H9 (cell line): ENCODE data around the gene ZBTB17. TPM values are rescaled to one million over a fixed set of nuclear protein-coding genes. Genes with fewer than 3 reads are reported as not detected.

ENCODE experiments used
- DNase-seq: peaks from one replicate; pipeline ENCODE4 v3.0.0-alpha.2; 2017
- H2AFZ ChIP-seq: one replicate; pipeline ENCODE4 v1.6.1; 2013; ENCODE audit warnings: mild to moderate bottlenecking, low read length, control low read depth, moderate library complexity
- H2AK5ac ChIP-seq: 2 replicates; pipeline ENCODE4 v1.6.1; 2013; ENCODE audit warnings: low read length, control low read depth, mixed read lengths; ENCODE audit not compliant: insufficient read length
- H2BK120ac ChIP-seq: one replicate; pipeline ENCODE4 v1.6.1; 2013; ENCODE audit warnings: low read depth, mild to moderate bottlenecking, low read length, control low read depth, inconsistent platforms; ENCODE audit not compliant: poor library complexity, severe bottlenecking
- H2BK12ac ChIP-seq: 2 replicates; pipeline ENCODE4 v1.6.1; 2013; ENCODE audit warnings: low read length, control low read depth, mixed read lengths, low read depth; ENCODE audit not compliant: insufficient read length
- H2BK15ac ChIP-seq: 2 replicates; pipeline ENCODE4 v1.6.1; 2013; ENCODE audit warnings: low read depth, low read length, control low read depth
- H2BK20ac ChIP-seq: one replicate; pipeline ENCODE4 v1.6.1; 2013; ENCODE audit warnings: low read depth, mild to moderate bottlenecking, low read length, control low read depth, inconsistent platforms; ENCODE audit not compliant: poor library complexity, severe bottlenecking
- H2BK5ac ChIP-seq: 2 replicates; pipeline ENCODE4 v1.6.1; 2013; ENCODE audit warnings: low read length, control low read depth, mixed read lengths; ENCODE audit not compliant: insufficient read length
- H3K14ac ChIP-seq: 2 replicates; pipeline ENCODE4 v1.6.1; 2013; ENCODE audit warnings: low read length, control low read depth; ENCODE audit not compliant: insufficient read depth
- H3K18ac ChIP-seq: 2 replicates; pipeline ENCODE4 v1.6.1; 2013; ENCODE audit warnings: low read depth, mild to moderate bottlenecking, mixed read lengths, low read length, control low read depth; ENCODE audit not compliant: insufficient read length
- H3K23ac ChIP-seq: 2 replicates; pipeline ENCODE4 v1.6.1; 2013; ENCODE audit warnings: low read length, control low read depth, mixed read lengths, low read depth; ENCODE audit not compliant: insufficient read length
- H3K23me2 ChIP-seq: 2 replicates; pipeline ENCODE4 v1.6.1; 2013; ENCODE audit warnings: low read depth, mild to moderate bottlenecking, mixed read lengths, low read length, control low read depth; ENCODE audit not compliant: insufficient read length, poor library complexity, severe bottlenecking
- H3K27ac ChIP-seq: 2 replicates; pipeline ENCODE4 v1.5.1; 2013; ENCODE audit warnings: low read length, control low read depth, mixed read lengths, low read depth; ENCODE audit not compliant: insufficient read length
- H3K27me3 ChIP-seq: 2 replicates; pipeline ENCODE4 v1.6.1; 2013; ENCODE audit warnings: low read length, control low read depth, inconsistent platforms; ENCODE audit not compliant: insufficient read depth
- H3K4ac ChIP-seq: 2 replicates; pipeline ENCODE4 v1.6.1; 2013; ENCODE audit warnings: low read depth, mild to moderate bottlenecking, control low read depth, inconsistent platforms, low read length, moderate library complexity
- H3K4me1 ChIP-seq: 2 replicates; pipeline ENCODE4 v1.6.1; 2013; ENCODE audit warnings: low read length, control low read depth, inconsistent platforms; ENCODE audit not compliant: insufficient read depth
- H3K4me2 ChIP-seq: 2 replicates; pipeline ENCODE4 v1.6.1; 2013; ENCODE audit warnings: low read length, control low read depth, mixed read lengths; ENCODE audit not compliant: insufficient read length, insufficient read depth
- H3K56ac ChIP-seq: 2 replicates; pipeline ENCODE4 v1.6.1; 2013; ENCODE audit warnings: low read depth, mild to moderate bottlenecking, mixed read lengths, low read length, control low read depth; ENCODE audit not compliant: insufficient read length
- H3K79me1 ChIP-seq: 2 replicates; pipeline ENCODE4 v1.6.1; 2013; ENCODE audit warnings: low read depth, mild to moderate bottlenecking, moderate library complexity, low read length, control low read depth, inconsistent platforms; ENCODE audit not compliant: insufficient read depth, poor library complexity, severe bottlenecking
- H3K79me2 ChIP-seq: 2 replicates; pipeline ENCODE4 v1.6.1; 2013; ENCODE audit warnings: low read length, control low read depth, inconsistent platforms; ENCODE audit not compliant: insufficient read depth
- H3K9ac ChIP-seq: 2 replicates; pipeline ENCODE4 v1.6.1; 2013; ENCODE audit warnings: low read length, control low read depth, mixed read lengths; ENCODE audit not compliant: insufficient read length; ENCODE audit errors: extremely low read depth
- H3K9me3 ChIP-seq: one replicate; pipeline ENCODE4 v1.6.1; 2013; ENCODE audit warnings: low read depth, low read length, inconsistent platforms; ENCODE audit not compliant: control insufficient read depth
- H3T11ph ChIP-seq: one replicate; pipeline ENCODE4 v1.6.1; 2013; ENCODE audit warnings: mild to moderate bottlenecking, low read length, control low read depth, inconsistent platforms
- H4K20me1 ChIP-seq: one replicate; pipeline ENCODE4 v1.6.1; 2013; ENCODE audit not compliant: control insufficient read depth, insufficient read length, insufficient read depth
- H4K5ac ChIP-seq: 2 replicates; pipeline ENCODE4 v1.6.1; 2013; ENCODE audit warnings: low read depth, mild to moderate bottlenecking, mixed read lengths, low read length, control low read depth; ENCODE audit not compliant: insufficient read length
- H4K8ac ChIP-seq: replicated peaks from 2 replicates; pipeline ENCODE4 v1.6.1; 2013; ENCODE audit warnings: low read length, control low read depth, mixed read lengths, low read depth; ENCODE audit not compliant: insufficient read length
- H4K91ac ChIP-seq: 2 replicates; pipeline ENCODE4 v1.6.1; 2013; ENCODE audit warnings: low read depth, mild to moderate bottlenecking, moderate library complexity, mixed read lengths, low read length, control low read depth; ENCODE audit not compliant: insufficient read length
- H3K27ac Mint-ChIP-seq, 3 experiments: 2 replicates in 2 of 3; 3 replicates in 1 of 3; pipeline ENCODE4 v1.8.0; 2020 to 2021; ENCODE audit warnings: mixed read lengths in 3 of 3, mild to moderate bottlenecking in 1 of 3, moderate library complexity in 1 of 3
- H3K27me3 Mint-ChIP-seq: 2 replicates; pipeline ENCODE4 v1.8.0; 2021; ENCODE audit warnings: low read depth, mild to moderate bottlenecking, moderate library complexity, mixed read lengths
- H3K36me3 Mint-ChIP-seq, 3 experiments: 2 replicates in 2 of 3; 3 replicates in 1 of 3; pipeline ENCODE4 v1.8.0; 2020 to 2021; ENCODE audit warnings: low read depth in 3 of 3, mixed read lengths in 3 of 3; ENCODE audit not compliant: insufficient read depth in 1 of 3
- H3K4me1 Mint-ChIP-seq, 2 experiments: 2 replicates each; pipeline ENCODE4 v1.8.0; 2020; ENCODE audit warnings: mixed read lengths in 2 of 2
- H3K4me3 Mint-ChIP-seq, 2 experiments: 2 replicates in 1 of 2; 3 replicates in 1 of 2; pipeline ENCODE4 v1.8.0; 2020 to 2021; ENCODE audit warnings: mild to moderate bottlenecking in 2 of 2, mixed read lengths in 2 of 2, moderate library complexity in 1 of 2
- H3K9me3 Mint-ChIP-seq, 2 experiments: 2 replicates in 1 of 2; 3 replicates in 1 of 2; pipeline ENCODE4 v1.8.0; 2020; ENCODE audit warnings: mild to moderate bottlenecking in 2 of 2, mixed read lengths in 2 of 2, moderate library complexity in 1 of 2
- CTCF ChIP-seq: fragments of 200-600 bp; sonication (generic); conservative IDR thresholded peaks from 3 replicates; pipeline ENCODE4 v1.8.0; 2021; ENCODE audit warnings: antibody characterized with exemption, mild to moderate bottlenecking
- WGBS: extraction: QIAGEN DNeasy Blood & Tissue Kit; methylation state at CpG from one replicate; pipeline ENCODE4 v1.1.7; 2013; ENCODE audit warnings: missing lambda C conversion rate, low lambda C conversion rate, mixed read lengths; ENCODE audit not compliant: insufficient read length; ENCODE audit errors: extremely low coverage; 5-methylcytosine and 5-hydroxymethylcytosine counted together
- total RNA-seq: library from RNA; stranded (reverse); gene quantifications from 2 replicates; pipeline ENCODE4 v1.2.1, GENCODE V29; 2021

The ZBTB17 gene
- total RNA-seq, 1 experiment from 2014 or later = 16.5 TPM

GRCh38 chr1:16012590-16013219, 36.8 kb upstream of the ZBTB17 start:
- H3K9ac ChIP-seq = no peak overlapping the region
- no peak overlapping the region for H2AFZ ChIP-seq
- no peaks in the 10 kb centered on the region for H3K23me2 ChIP-seq
- no peak overlapping the region for H3T11ph ChIP-seq
- H3K27me3 ChIP-seq = no peaks in the 10 kb centered on the region
- Mint-ChIP-seq H3K27ac (peak overlapping the region in 2 of 3 experiments; percentile 64 to 86; a peak in 3 of 7 replicates), H3K4me3 (peak overlapping the region; percentile 52 to 73; a peak in 4 of 5 replicates), H3K36me3 (no peaks in the 10 kb centered on the region), H3K9me3 (no peaks in the 10 kb centered on the region), H3K27me3 (peaks cover 2% of the 10 kb centered on the region), H3K4me1 (peaks cover 24 to 44% of the 10 kb centered on the region in 2 experiments)
- H2BK15ac ChIP-seq = no peak overlapping the region
- no peak overlapping the region for H2BK20ac ChIP-seq
- no peak overlapping the region for H3K23ac ChIP-seq
- H2BK12ac ChIP-seq = no peak overlapping the region
- H3K4me1 ChIP-seq = peaks cover 8% of the 10 kb centered on the region; the same call in 1 of the 2 replicates
- peak overlapping the region; percentile 48 for H3K14ac ChIP-seq
- no peaks in the 10 kb centered on the region for H3K9me3 ChIP-seq
- H3K18ac ChIP-seq = peak overlapping the region; percentile 78
- no peak overlapping the region for H4K8ac ChIP-seq
- H4K5ac ChIP-seq = no peak overlapping the region
- H4K20me1 ChIP-seq = no peaks in the 10 kb centered on the region
- no peak overlapping the region for H3K27ac ChIP-seq
- H3K56ac ChIP-seq = no peak overlapping the region
- no peak overlapping the region for H2BK120ac ChIP-seq
- H3K79me2 ChIP-seq = no peaks in the 10 kb centered on the region
- WGBS = no CpG with 5 or more reads among the region's 36 CpGs
- TF ChIP-seq CTCF = no peak; the same call in 1 of the 3 replicates
- H2AK5ac ChIP-seq = no peak overlapping the region
- no peak overlapping the region for H4K91ac ChIP-seq
- H3K4ac ChIP-seq = no peak overlapping the region
- no peaks in the 10 kb centered on the region for H3K79me1 ChIP-seq
- DNase-seq = peak; percentile 93
- H3K4me2 ChIP-seq = peak overlapping the region; percentile 65
- no peak overlapping the region for H2BK5ac ChIP-seq
